SK-N-SH (cell line): ENCODE measurements around the gene PRELID1. TPM values are rescaled to one million over a fixed set of nuclear protein-coding genes. Genes with fewer than 3 reads are reported as not detected.

Experiments used
- CTCF ChIA-PET: fragments of 300-600, 350-600 bp; formaldehyde crosslinking; extraction: SDS; loops from one replicate; lab custom pipeline; 2021; lab: Yijun Ruan, JAX
- POLR2A ChIA-PET: fragments of 350-600 bp; sonication (Branson Sonifier 250); formaldehyde crosslinking; extraction: SDS; loops from one replicate; lab custom pipeline; 2020; ENCODE audit warnings: antibody characterized with exemption, inconsistent platforms; lab: Yijun Ruan, JAX
- DNase-seq: peaks from one replicate; pipeline ENCODE4 v3.0.0; 2012
- H2AFZ ChIP-seq: fragments of 200-600 bp; sonication (generic); 2 replicates; pipeline ENCODE4 v1.8.1; 2016; ENCODE audit warnings: antibody characterized with exemption, mild to moderate bottlenecking, low read depth
- H3F3A ChIP-seq: fragments of 200-600 bp; sonication (generic); replicated peaks from 2 replicates; pipeline ENCODE3; 2016; ENCODE audit warnings: antibody characterized with exemption, mild to moderate bottlenecking; ENCODE audit not compliant: insufficient read depth
- H3K27ac ChIP-seq, 2 experiments: fragments of 200-500 bp in 1 of 2; fragments of 200-600 bp in 1 of 2; sonication (Bioruptor generic) in 1 of 2; sonication (generic), shearing (Covaris generic) in 1 of 2; 2 replicates each; pipeline versions ENCODE4 v1.5.1 to v1.6.1; 2014 to 2016; ENCODE audit warnings: low read depth in 2 of 2, inconsistent platforms in 1 of 2, low read length in 1 of 2, mild to moderate bottlenecking in 1 of 2, mixed read lengths in 1 of 2
- H3K27me3 ChIP-seq: fragments of 200-600 bp; sonication (generic), shearing (Covaris generic); 2 replicates; pipeline ENCODE4 v1.6.1; 2016; ENCODE audit warnings: mixed run types; ENCODE audit not compliant: insufficient read depth
- H3K36me3 ChIP-seq, 2 experiments: fragments of 200-500 bp in 1 of 2; fragments of 200-600 bp in 1 of 2; sonication (Bioruptor generic) in 1 of 2; sonication (generic) in 1 of 2; replicated peaks in 1 of 2; 2 replicates each; pipeline versions ENCODE3 to v1.5.1; 2014 to 2016; ENCODE audit warnings: low read length in 1 of 2, mild to moderate bottlenecking in 1 of 2; ENCODE audit not compliant: insufficient read depth in 2 of 2, control insufficient read depth in 1 of 2
- H3K4me1 ChIP-seq, 2 experiments: fragments of 200-500 bp in 1 of 2; fragments of 200-600 bp in 1 of 2; sonication (Bioruptor generic) in 1 of 2; sonication (generic), shearing (Covaris generic) in 1 of 2; 2 replicates each; pipeline versions ENCODE4 v1.5.1 to v1.6.1; 2014 to 2016; ENCODE audit warnings: low read depth in 1 of 2, low read length in 1 of 2, mixed run types in 1 of 2; ENCODE audit not compliant: insufficient read depth in 2 of 2, control insufficient read depth in 1 of 2
- H3K4me2 ChIP-seq: fragments of 200-600 bp; sonication (generic), shearing (Covaris generic); 2 replicates; pipeline ENCODE4 v1.6.1; 2017; ENCODE audit warnings: mixed run types
- H3K4me3 ChIP-seq, 2 experiments: fragments of 200-500 bp in 1 of 2; fragments of 200-600 bp in 1 of 2; sonication (Bioruptor generic) in 1 of 2; sonication (generic), shearing (Covaris generic) in 1 of 2; 2 replicates each; pipeline versions ENCODE4 v1.5.1 to v1.8.1; 2014 to 2016; ENCODE audit warnings: low read depth in 2 of 2, inconsistent platforms in 1 of 2, low read length in 1 of 2, mild to moderate bottlenecking in 1 of 2, mixed read lengths in 1 of 2, moderate library complexity in 1 of 2
- H3K79me2 ChIP-seq: fragments of 200-600 bp; sonication (generic); 2 replicates; pipeline ENCODE4 v1.8.1; 2017; ENCODE audit warnings: mild to moderate bottlenecking; ENCODE audit not compliant: insufficient read depth
- H3K9ac ChIP-seq: fragments of 200-600 bp; sonication (generic); 2 replicates; pipeline ENCODE4 v1.6.1; 2017; ENCODE audit warnings: mixed run types
- H3K9me2 ChIP-seq: fragments of 200-600 bp; sonication (generic); 2 replicates; pipeline ENCODE4 v1.6.1; 2017; ENCODE audit warnings: mixed run types
- H3K9me3 ChIP-seq: fragments of 200-600 bp; sonication (generic); 2 replicates; pipeline ENCODE4 v1.6.1; 2017; ENCODE audit warnings: mixed run types, mild to moderate bottlenecking, moderate library complexity
- H4K20me1 ChIP-seq: fragments of 200-600 bp; sonication (generic); 2 replicates; pipeline ENCODE4 v1.6.1; 2017; ENCODE audit warnings: mild to moderate bottlenecking, mixed run types; ENCODE audit not compliant: insufficient read depth
- FOSL2 ChIP-seq: IDR thresholded peaks from 2 replicates; pipeline ENCODE4 v1.4.0; 2012; ENCODE audit warnings: low read depth, mild to moderate bottlenecking, moderate library complexity, borderline replicate concordance
- FOXJ3 ChIP-seq: sonication (generic); formaldehyde crosslinking; IDR thresholded peaks from 2 replicates; pipeline ENCODE4 v1.5.1; 2020; ENCODE audit warnings: mild to moderate bottlenecking, missing genetic modification reagents
- RAD21 ChIP-seq: IDR thresholded peaks from 2 replicates; pipeline ENCODE4 v1.6.1; 2012; ENCODE audit warnings: mild to moderate bottlenecking, low read length
- RCOR1 ChIP-seq: fragments of 150-350 bp; IDR thresholded peaks from 2 replicates; pipeline ENCODE4 v1.6.1; 2017; ENCODE audit warnings: antibody characterized with exemption, low read length
- REST ChIP-seq: IDR thresholded peaks from 2 replicates; pipeline ENCODE4 v1.6.1; 2012; ENCODE audit warnings: mild to moderate bottlenecking, low read depth, low read length, moderate library complexity
- RFX5 ChIP-seq: IDR thresholded peaks from 2 replicates; pipeline ENCODE4 v1.6.1; 2012; ENCODE audit warnings: mild to moderate bottlenecking, improper control_type of control experiment, low read length
- SMC3 ChIP-seq: IDR thresholded peaks from 2 replicates; pipeline ENCODE4 v1.6.1; 2012; ENCODE audit warnings: low read depth, low read length, improper control_type of control experiment
- TEAD4 ChIP-seq: IDR thresholded peaks from 2 replicates; pipeline ENCODE4 v1.4.0; 2012; ENCODE audit warnings: mild to moderate bottlenecking, borderline replicate concordance; ENCODE audit not compliant: insufficient read depth
- WGBS: methylation state at CpG from one replicate; pipeline ENCODE4 v1.1.6; 2017; ENCODE audit warnings: low lambda C conversion rate; 5-methylcytosine and 5-hydroxymethylcytosine counted together
- polyA plus RNA-seq, 3 experiments: library from polyadenylated mRNA; depleted of rRNA; stranded (reverse); fragments of >200 nt; gene quantifications; 2 replicates each; pipeline ENCODE4 v1.2.3, GENCODE V29; 2012

PRELID1 gene
- polyA plus RNA-seq, 1 of the 3 experiments (the other 2 are of a cell fraction), result 344 TPM

- Histone ChIP-seq H3K4me3 (no peak overlapping the region), H3K9me2 (no peaks in the 10 kb centered on the region), H3F3A (no peaks in the 10 kb centered on the region), H3K9ac (no peak overlapping the region), H3K36me3 (peaks cover 3 to 89% of the 10 kb centered on the region in 2 experiments), H3K4me1 (no peaks in the 10 kb centered on the region), H3K79me2 (peaks cover 3% of the 10 kb centered on the region; the same call in 1 of the 2 replicates), H3K27me3 (no peaks in the 10 kb centered on the region), H3K4me2 (no peak overlapping the region), H3K27ac (no peak overlapping the region), H4K20me1 (no peaks in the 10 kb centered on the region), H3K9me3 (no peaks in the 10 kb centered on the region), H2AFZ (no peak overlapping the region)
- TF ChIP-seq TEAD4, result no peak
- TF ChIP-seq FOSL2, result no peak
- TF ChIP-seq RAD21, result no peak
- TF ChIP-seq RCOR1, result no peak
- no peak for TF ChIP-seq FOXJ3
- TF ChIP-seq REST, result no peak
- no peak for TF ChIP-seq RFX5
- CTCF ChIA-PET, result interaction anchor here (0.6 to 4.4 kb wide), 6 partner anchors 10 to 56 kb away, joined by 3 to 23 read pairs (median 3); no protein-coding TSS in a partner anchor
- POLR2A ChIA-PET, result no interaction called here
- no peak for DNase-seq
- WGBS, result 90% methylated on average over 9 of the region's 15 CpGs
Measured at GRCh38 chr5:177334155-177334551, 30.6 kb downstream of the PRELID1 start.

- Histone ChIP-seq H4K20me1 (peaks cover 3% of the 10 kb centered on the region; the same call in 1 of the 2 replicates), H2AFZ (no peak overlapping the region), H3K27me3 (no peaks in the 10 kb centered on the region), H3F3A (no peaks in the 10 kb centered on the region), H3K4me3 (no peak overlapping the region), H3K4me1 (no peaks in the 10 kb centered on the region), H3K36me3 (peaks cover 3 to 87% of the 10 kb centered on the region in 2 experiments), H3K9me3 (no peaks in the 10 kb centered on the region), H3K27ac (no peak overlapping the region), H3K9me2 (no peaks in the 10 kb centered on the region), H3K4me2 (no peak overlapping the region), H3K9ac (no peak overlapping the region), H3K79me2 (peaks cover 11% of the 10 kb centered on the region; the same call in 1 of the 2 replicates)
- 93% methylated on average over 13 of the region's 21 CpGs for WGBS
- no peak for TF ChIP-seq SMC3
- POLR2A ChIA-PET, result no interaction called here
- no peak for DNase-seq
- CTCF ChIA-PET, result interaction anchor here (0.8 to 4.4 kb wide), 7 partner anchors 9 to 222 kb away, joined by 3 to 23 read pairs (median 3); partner anchors contain the start of genes PRELID1 and RAB24
Measured at GRCh38 chr5:177334781-177335700, 31.4 kb downstream of the PRELID1 start.
